GM18909 (cell line): Measurements from ENCODE around the gene FGD1.

ENCODE experiments used
- ATAC-seq: cut with Tn5 transposase; IDR thresholded peaks from one replicate; pipeline ENCODE4 v1.9.1; 2021; ENCODE audit warnings: mild to moderate bottlenecking; ENCODE audit not compliant: unreplicated experiment, poor library complexity

The FGD1 gene

DNA sequence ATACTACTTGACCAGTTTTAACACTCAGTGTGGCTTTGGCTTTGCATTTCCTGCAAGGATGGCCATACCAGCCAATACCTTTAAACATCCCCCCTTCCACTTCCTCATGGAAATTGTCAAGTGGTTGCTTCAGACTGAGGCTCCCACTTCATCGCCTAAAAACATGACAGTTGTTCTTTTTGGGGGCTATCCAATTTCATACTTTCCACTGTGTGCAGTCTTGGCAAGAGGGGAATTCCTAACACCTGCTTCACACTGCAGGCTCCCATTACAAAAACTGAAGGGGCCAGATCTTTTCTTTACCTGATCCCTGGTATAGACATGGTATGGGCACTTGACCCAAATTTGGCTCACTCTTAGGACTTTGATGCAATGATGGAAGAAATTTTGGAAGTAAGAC, 84.3 kb downstream of the FGD1 start:
- ATAC-seq = no peak

DNA sequence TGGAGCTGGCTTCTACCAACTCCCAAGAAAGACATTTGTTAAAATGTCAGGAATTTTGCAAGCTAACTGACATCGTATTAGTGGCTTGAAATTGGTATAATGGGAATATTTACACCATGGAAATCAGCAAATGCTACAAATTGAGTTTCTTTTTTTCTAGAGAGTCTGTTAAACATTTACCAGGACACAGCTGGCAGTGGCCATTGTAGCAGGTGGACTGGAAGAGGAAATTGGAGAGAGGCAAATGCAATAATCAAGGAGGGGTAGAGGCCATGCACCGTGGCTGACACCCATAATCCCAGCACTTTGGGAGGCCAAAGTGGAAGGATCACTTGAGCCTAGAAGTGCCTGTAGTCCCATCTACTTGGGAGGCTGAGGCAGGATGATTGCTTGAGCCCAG, 88.8 kb downstream of the FGD1 start:
- no peak for ATAC-seq

DNA sequence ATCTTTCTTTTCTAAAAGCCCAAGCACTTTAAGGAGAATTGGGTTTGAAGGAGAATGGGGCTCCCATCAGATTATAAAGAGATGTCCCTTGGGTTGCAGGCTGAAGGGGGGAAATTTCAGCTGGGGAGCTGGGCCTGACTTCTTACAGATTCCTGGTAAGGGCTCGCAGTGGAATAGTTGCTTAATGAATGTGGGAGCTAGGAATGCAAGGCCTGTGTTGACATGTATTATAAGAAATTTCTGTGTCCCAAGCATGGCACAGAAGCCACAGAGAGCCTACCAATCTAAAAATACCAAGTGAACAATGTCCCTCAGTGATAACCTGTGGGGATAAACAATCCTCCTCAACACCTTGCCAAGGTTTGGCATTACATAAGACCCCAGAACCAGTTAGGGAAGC, 98.9 kb downstream of the FGD1 start:
- no peak for ATAC-seq
